GM21717 (cell line): ENCODE data around the gene MTHFR.

ENCODE experiments used
- ATAC-seq: cut with Tn5 transposase; IDR thresholded peaks from one replicate; pipeline ENCODE4 v1.9.1; 2021; ENCODE audit warnings: mild to moderate bottlenecking, moderate library complexity; ENCODE audit not compliant: unreplicated experiment

The MTHFR gene

GRCh38 chr1:11799099-11799498, 6.7 kb downstream of the MTHFR start:
- no peak for ATAC-seq

GRCh38 chr1:11797525-11798216, 8.1 kb downstream of the MTHFR start:
- no peak for ATAC-seq

GRCh38 chr1:11796036-11796828, 9.5 kb downstream of the MTHFR start:
- no peak for ATAC-seq

- no peak for ATAC-seq
Observed at GRCh38 chr1:11795238-11795890, 10.4 kb downstream of the MTHFR start.

GRCh38 chr1:11794446-11795237, 11.1 kb downstream of the MTHFR start:
- no peak for ATAC-seq

DNA sequence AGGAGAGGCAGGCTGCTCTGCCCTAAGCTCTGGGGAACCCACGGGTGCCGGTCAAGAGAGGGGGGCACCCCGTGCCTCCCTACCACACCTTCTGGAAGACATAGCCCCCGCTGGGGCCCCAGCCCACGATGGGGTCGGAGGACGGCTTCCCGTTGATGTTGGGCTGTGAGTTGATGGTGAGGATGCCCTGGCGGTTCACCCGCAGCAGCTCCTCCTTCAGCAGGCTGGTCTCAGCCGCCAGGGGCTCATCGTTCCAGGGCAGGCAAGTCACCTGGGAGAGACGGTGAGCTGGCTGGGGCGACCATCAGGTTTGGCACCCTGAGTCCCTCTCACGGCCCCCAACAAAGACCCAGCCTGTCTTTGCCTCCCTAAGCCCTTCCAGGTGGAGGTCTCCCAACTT, 11.9 kb downstream of the MTHFR start:
- no peak for ATAC-seq

- no peak for ATAC-seq
Observed at GRCh38 chr1:11792106-11792505, 13.7 kb downstream of the MTHFR start.

DNA sequence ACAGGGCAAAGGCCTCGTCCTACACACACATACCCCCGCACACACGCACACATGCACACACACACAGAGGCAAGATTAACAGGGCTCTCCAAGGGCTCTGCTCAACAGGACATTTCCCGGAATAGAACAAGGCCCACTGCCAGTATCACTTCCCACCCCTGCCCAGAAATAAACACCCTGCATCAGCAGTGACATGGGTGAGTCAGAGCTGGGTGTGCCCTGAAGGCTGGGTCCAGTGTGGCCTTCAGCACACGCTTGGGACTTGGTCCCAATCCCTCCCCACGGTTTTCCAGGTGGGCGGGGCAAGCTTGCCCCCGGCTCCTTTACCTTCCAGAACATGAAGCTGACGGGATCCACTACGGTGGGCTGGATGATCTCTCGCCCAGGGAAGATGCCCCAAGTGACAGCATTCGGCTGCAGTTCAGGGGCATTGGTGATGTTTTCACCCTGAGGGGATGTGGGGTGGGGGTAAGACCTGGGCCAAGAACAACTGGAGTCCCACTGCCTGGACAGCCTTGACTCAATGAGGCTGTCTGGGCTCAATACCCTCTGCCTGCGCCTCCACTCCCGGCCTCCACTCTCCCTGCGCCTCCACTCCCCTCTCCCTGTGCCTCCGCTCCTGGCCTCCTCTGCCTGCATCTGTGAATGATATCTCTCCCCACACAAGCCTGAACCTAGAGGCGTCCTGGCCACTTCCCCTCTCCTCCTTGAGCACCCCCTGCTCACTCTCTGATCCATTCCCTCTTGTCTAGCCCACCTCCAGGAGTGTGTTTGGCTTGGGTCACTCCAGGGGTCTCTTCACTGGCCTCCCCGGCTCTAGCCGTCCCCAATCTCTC, 14.7 kb downstream of the MTHFR start:
- no peak for ATAC-seq

DNA sequence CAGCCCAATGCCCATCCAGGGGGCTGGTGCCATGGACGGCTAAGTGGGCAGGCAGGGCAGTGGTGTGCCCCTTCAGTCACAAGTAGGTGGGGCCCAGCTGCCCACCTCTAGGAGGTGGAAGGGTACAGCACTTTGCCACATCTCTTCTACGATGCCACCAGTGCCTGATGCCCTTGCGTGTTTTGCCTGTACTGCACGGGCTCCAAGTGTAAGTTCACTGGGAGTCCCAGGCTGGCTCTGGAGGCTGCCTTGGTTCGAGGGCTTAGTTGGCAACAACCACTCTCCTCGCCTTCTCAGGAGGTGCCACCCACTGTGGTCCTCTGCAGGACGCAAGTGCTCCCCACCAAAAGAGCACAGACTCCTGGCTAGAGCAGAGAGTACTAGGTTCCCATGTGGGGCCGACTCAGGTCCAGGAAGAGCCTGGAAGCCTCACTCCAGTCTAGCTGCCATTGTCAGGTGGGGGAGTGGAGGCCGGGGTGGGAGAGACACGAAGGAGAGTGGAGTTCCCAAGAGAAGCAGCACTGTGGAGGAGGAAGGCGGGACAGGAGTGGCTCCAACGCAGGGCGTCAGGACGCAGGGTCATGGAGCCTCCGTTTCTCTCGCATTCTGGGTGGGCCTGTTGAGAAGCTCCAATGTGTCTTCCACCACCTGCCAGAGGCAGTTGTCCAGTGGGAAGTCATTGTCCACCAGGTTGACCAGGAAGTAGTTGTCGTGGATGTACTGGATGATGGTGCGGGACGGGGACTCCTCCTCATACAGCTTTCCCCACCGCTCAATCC, 15.5 kb downstream of the MTHFR start:
- ATAC-seq = no peak

- ATAC-seq = no peak
Observed at GRCh38 chr1:11789126-11790067, 16.4 kb downstream of the MTHFR start.

- no peak for ATAC-seq
Observed at GRCh38 chr1:11788549-11789053, 17.2 kb downstream of the MTHFR start.

GRCh38 chr1:11787804-11788436, 17.8 kb downstream of the MTHFR start:
- ATAC-seq = no peak

GRCh38 chr1:11787251-11787803, 18.4 kb downstream of the MTHFR start:
- no peak for ATAC-seq

DNA sequence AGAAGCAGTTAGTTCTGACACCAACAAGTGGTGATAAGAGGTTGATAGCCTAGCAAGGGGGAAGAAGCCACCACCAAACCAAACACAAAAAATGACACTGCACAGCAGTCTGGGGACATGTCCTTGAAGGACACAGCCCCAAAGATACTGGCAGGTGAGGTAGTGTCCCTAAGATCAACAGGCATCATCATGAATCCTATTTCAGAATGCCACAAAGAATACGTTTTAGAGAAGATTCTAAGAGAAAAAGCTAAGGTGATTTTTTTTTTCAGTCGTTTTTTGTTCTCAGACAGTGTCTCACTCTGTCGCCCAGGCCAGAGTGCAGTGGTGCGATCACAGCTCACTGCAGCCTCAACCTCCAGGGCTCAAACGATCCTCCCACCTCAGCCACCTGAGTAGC, 19.6 kb downstream of the MTHFR start:
- ATAC-seq = no peak

GRCh38 chr1:11784993-11785769, 20.6 kb downstream of the MTHFR start:
- no peak for ATAC-seq

DNA sequence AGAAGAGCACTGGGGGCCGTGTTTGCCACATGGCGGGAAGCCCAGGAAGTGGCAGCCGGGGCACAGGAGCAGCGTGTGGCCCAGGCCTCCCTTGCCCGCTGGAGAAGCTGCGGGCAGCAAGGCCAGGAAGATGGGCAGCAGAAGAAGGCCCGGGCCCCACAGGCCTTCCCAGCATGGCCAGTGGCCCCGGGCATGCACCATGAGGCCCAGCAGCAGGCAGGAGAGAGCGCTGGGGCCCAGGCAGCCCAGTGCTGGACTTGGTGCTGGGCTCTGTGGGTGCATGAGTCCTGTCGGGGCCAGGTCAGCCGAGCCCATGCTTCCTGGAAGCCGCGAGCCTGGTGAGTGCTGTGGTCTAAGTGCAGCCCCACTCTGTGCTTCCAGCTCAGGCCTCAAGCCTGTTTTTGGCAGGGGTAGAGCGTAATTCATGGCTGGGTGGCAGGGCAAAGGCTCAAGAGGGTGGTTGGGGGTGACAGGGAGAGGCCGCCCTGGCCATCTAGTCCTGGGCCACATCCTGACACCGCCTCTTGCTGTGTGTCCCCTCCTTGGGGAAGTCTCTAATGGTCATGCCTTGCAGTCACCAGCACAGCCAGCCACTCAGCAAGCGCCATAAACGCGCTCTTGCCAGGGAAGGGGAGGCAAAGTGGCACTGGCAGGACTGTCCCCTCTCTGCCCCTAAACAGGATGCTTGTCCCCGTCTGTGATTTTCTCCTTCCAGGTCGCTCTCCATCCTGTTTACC, 21.3 kb downstream of the MTHFR start:
- no peak for ATAC-seq
